Measurements from ENCODE around the gene DLG4.
"Not testable (repeated sequence)": the region's sequence is repeated elsewhere in the genome, so short reads cannot be mapped to it uniquely, and the experiment has no call there.

The DLG4 gene

GRCh38 chr17:7248796-7249195 lies 29.2 kb upstream of the DLG4 start:
- no peak for DNase-seq

- DNase-seq, result no peak
Measured at GRCh38 chr17:7246779-7247178, 27.1 kb upstream of the DLG4 start.

GRCh38 chr17:7243838-7244237 lies 24.2 kb upstream of the DLG4 start:
- DNase-seq, result not testable (repeated sequence)

- no peak for DNase-seq
Measured at GRCh38 chr17:7243453-7243729, 23.8 kb upstream of the DLG4 start.

GRCh38 chr17:7242717-7243452 lies 23.2 kb upstream of the DLG4 start:
- peak; percentile 95 for DNase-seq

- DNase-seq, result peak; percentile 94
Measured at GRCh38 chr17:7241783-7242716, 22.4 kb upstream of the DLG4 start, which contains the start of gene GABARAP. TSS of gene GABARAP (minus strand) at chr17:7242449. CDS start at chr17:7242330, 119 bp downstream.

- no peak for DNase-seq
Measured at GRCh38 chr17:7241090-7241733, 21.6 kb upstream of the DLG4 start.

GRCh38 chr17:7240375-7240774 lies 20.7 kb upstream of the DLG4 start:
- no peak for DNase-seq

- DNase-seq, result peak; percentile 99
Measured at GRCh38 chr17:7239091-7240027, 19.7 kb upstream of the DLG4 start, which contains the start of gene PHF23. TSS of gene PHF23 (minus strand) at chr17:7239457. CDS start at chr17:7239279, 178 bp downstream.

GRCh38 chr17:7238420-7239090 lies 18.9 kb upstream of the DLG4 start:
- DNase-seq, result peak; percentile 56

GRCh38 chr17:7237761-7238419 lies 18.3 kb upstream of the DLG4 start:
- DNase-seq, result peak; percentile 89

GRCh38 chr17:7237266-7237760 lies 17.7 kb upstream of the DLG4 start:
- DNase-seq, result no peak

GRCh38 chr17:7236808-7237207 lies 17.2 kb upstream of the DLG4 start:
- DNase-seq, result no peak

GRCh38 chr17:7235693-7236665 lies 16.3 kb upstream of the DLG4 start:
- no peak for DNase-seq

- peak; percentile 96 for DNase-seq
Measured at GRCh38 chr17:7234083-7234951, 14.7 kb upstream of the DLG4 start, which contains the start of gene DVL2. TSS of gene DVL2 (minus strand) at chr17:7234517. CDS start at chr17:7234262, 255 bp downstream.

- no peak for DNase-seq
Measured at GRCh38 chr17:7233701-7234082, 14.1 kb upstream of the DLG4 start.

- DNase-seq, result no peak
Measured at GRCh38 chr17:7232114-7232513, 12.5 kb upstream of the DLG4 start.

- no peak for DNase-seq
Measured at GRCh38 chr17:7229504-7229903, 9.9 kb upstream of the DLG4 start.

GRCh38 chr17:7228920-7229319 lies 9.3 kb upstream of the DLG4 start:
- DNase-seq, result no peak
